ENCODE data around the gene PHLDB3.
A peak's percentile ranks its signal among the peaks of the same experiment; 100 is the strongest.

Gene PHLDB3

GRCh38 chr19:43495082-43495481 is 9.5 kb downstream of the PHLDB3 start:
- no peak for DNase-seq

- DNase-seq = no peak
Observed at GRCh38 chr19:43490759-43491158, 13.8 kb downstream of the PHLDB3 start.

GRCh38 chr19:43489979-43490599 is 14.5 kb downstream of the PHLDB3 start:
- no peak for DNase-seq

- DNase-seq = no peak
Observed at GRCh38 chr19:43489310-43489709, 15.2 kb downstream of the PHLDB3 start.

- DNase-seq = no peak
Observed at GRCh38 chr19:43488179-43488578, 16.4 kb downstream of the PHLDB3 start.

- DNase-seq = no peak
Observed at GRCh38 chr19:43486412-43486811, 18.1 kb downstream of the PHLDB3 start.

- DNase-seq = no peak
Observed at GRCh38 chr19:43485951-43486350, 18.6 kb downstream of the PHLDB3 start.

- no peak for DNase-seq
Observed at GRCh38 chr19:43483281-43483680, 21.3 kb downstream of the PHLDB3 start.

GRCh38 chr19:43482193-43482592 is 22.4 kb downstream of the PHLDB3 start:
- no peak for DNase-seq

- no peak for DNase-seq
Observed at GRCh38 chr19:43481701-43482100, 22.8 kb downstream of the PHLDB3 start.

GRCh38 chr19:43480574-43480973 is 24.0 kb downstream of the PHLDB3 start:
- DNase-seq = no peak

- DNase-seq = no peak
Observed at GRCh38 chr19:43479961-43480561, 24.5 kb downstream of the PHLDB3 start.

- no peak for DNase-seq
Observed at GRCh38 chr19:43479226-43479625, 25.3 kb downstream of the PHLDB3 start.

- no peak for DNase-seq
Observed at GRCh38 chr19:43478323-43478722, 26.2 kb downstream of the PHLDB3 start.

- DNase-seq = no peak
Observed at GRCh38 chr19:43476606-43477005, 27.9 kb downstream of the PHLDB3 start.

- peak; percentile 95 for DNase-seq
Observed at GRCh38 chr19:43474986-43475705, 29.4 kb downstream of the PHLDB3 start.

- no peak for DNase-seq
Observed at GRCh38 chr19:43474487-43474886, 30.1 kb downstream of the PHLDB3 start.

- DNase-seq = no peak
Observed at GRCh38 chr19:43471091-43471490, 33.5 kb downstream of the PHLDB3 start.

GRCh38 chr19:43470288-43470687 is 34.3 kb downstream of the PHLDB3 start:
- peak; percentile 60 for DNase-seq

GRCh38 chr19:43469160-43469480 is 35.4 kb downstream of the PHLDB3 start:
- peak; percentile 62 for DNase-seq

- no peak for DNase-seq
Observed at GRCh38 chr19:43468354-43469159, 36.0 kb downstream of the PHLDB3 start.

- no peak for DNase-seq
Observed at GRCh38 chr19:43467730-43468129, 36.8 kb downstream of the PHLDB3 start.

GRCh38 chr19:43467276-43467675 is 37.3 kb downstream of the PHLDB3 start:
- DNase-seq = no peak

- DNase-seq = no peak
Observed at GRCh38 chr19:43466793-43467192, 37.8 kb downstream of the PHLDB3 start.

All from CD4-positive, alpha-beta T cell treated with Interleukin-17A for 1 hour (primary cell).